Naive thymus-derived CD8-positive, alpha-beta T cell (primary cell): ENCODE data around the gene GATM. TPM values are rescaled to one million over a fixed set of nuclear protein-coding genes. Genes with fewer than 3 reads are reported as not detected.
"Not testable (repeated sequence)": the region's sequence is repeated elsewhere in the genome, so short reads cannot be mapped to it uniquely, and the experiment has no call there.

Experiments
- ATAC-seq, 2 donors: fragments of 150-1000 bp; cut with Tn5 transposase in 1 of 2; sonication (Bioruptor Pico), chemical (Tn5 transposase) in 1 of 2; 1 replicate in 1 of 2; 2 replicates in 1 of 2; pipeline ENCODE4 v1.10.0; 2021; ENCODE audit warnings: mild to moderate bottlenecking in 2 of 2, moderate library complexity in 2 of 2
- POLR2A ChIA-PET: fragments of 350-600 bp; sonication (Branson Sonifier 250); formaldehyde crosslinking; loops from one replicate; lab custom pipeline; 2021; ENCODE audit warnings: antibody characterized with exemption; lab: Charles Lee
- DNase-seq, 10 donors: peaks; one replicate each; pipeline versions ENCODE4 v3.0.0 to v3.0.0-alpha.2; 2020 to 2022
- H3K27ac Mint-ChIP-seq, 10 donors: one replicate each; pipeline ENCODE4 v1.8.0; 2020 to 2022; ENCODE audit warnings: mild to moderate bottlenecking in 10 of 10, mixed read lengths in 10 of 10, moderate library complexity in 4 of 10, inconsistent platforms in 1 of 10
- H3K27me3 Mint-ChIP-seq, 5 donors: one replicate each; pipeline ENCODE4 v1.8.0; 2021 to 2022; ENCODE audit warnings: mixed read lengths in 5 of 5
- H3K36me3 Mint-ChIP-seq, 3 donors: one replicate each; pipeline ENCODE4 v1.8.0; 2020 to 2022; ENCODE audit warnings: mixed read lengths in 3 of 3, mild to moderate bottlenecking in 2 of 3, inconsistent platforms in 1 of 3
- H3K4me1 Mint-ChIP-seq, 4 donors: one replicate each; pipeline ENCODE4 v1.8.0; 2021 to 2022; ENCODE audit warnings: mixed read lengths in 4 of 4
- H3K4me3 Mint-ChIP-seq, 10 donors: one replicate each; pipeline ENCODE4 v1.8.0; 2020 to 2022; ENCODE audit warnings: mild to moderate bottlenecking in 10 of 10, mixed read lengths in 10 of 10, moderate library complexity in 6 of 10, inconsistent platforms in 1 of 10
- H3K9me3 Mint-ChIP-seq, 9 donors: one replicate each; pipeline ENCODE4 v1.8.0; 2020 to 2022; ENCODE audit warnings: mixed read lengths in 9 of 9, mild to moderate bottlenecking in 3 of 9, inconsistent platforms in 1 of 9, moderate library complexity in 1 of 9
- polyA plus RNA-seq, 3 donors: library from polyadenylated mRNA; unstranded; fragments of 300-500 nt; fragmentation: Illumina TruSeq; gene quantifications; one replicate each; pipeline ENCODE4 v1.2.3, GENCODE V29; 2021
- total RNA-seq, 8 experiments: library from RNA in 2 of 8; stranded (reverse) in 2 of 8; gene quantifications; one replicate each; pipeline ENCODE4 v1.2.3 and lab custom pipeline; 2021 to 2026

The GATM gene
- total and polyA plus RNA-seq, 5 experiments from 2014 or later: 0.48 to 5.3 (median 4.0) TPM; not detected in 1

- no peaks in the 10 kb centered on the region for H3K36me3 Mint-ChIP-seq
- no peak overlapping the region for H3K27ac Mint-ChIP-seq
- H3K4me3 Mint-ChIP-seq: no peak overlapping the region
- no peaks in the 10 kb centered on the region for H3K4me1 Mint-ChIP-seq
- ATAC-seq (no peak), DNase-seq (no peak)
- POLR2A ChIA-PET: no interaction called here
- H3K9me3 Mint-ChIP-seq: no peaks in the 10 kb centered on the region
- H3K27me3 Mint-ChIP-seq: peaks cover 0 to 32% (median 10%) of the 10 kb centered on the region in 5 donors
Measured at GRCh38 chr15:45385590-45385989, 7.2 kb upstream of the GATM start.

GRCh38 chr15:45384700-45385099 is 6.4 kb upstream of the GATM start:
- Mint-ChIP-seq H3K4me3 (no peak overlapping the region), H3K4me1 (no peaks in the 10 kb centered on the region), H3K27ac (no peak overlapping the region), H3K36me3 (no peaks in the 10 kb centered on the region), H3K27me3 (peaks cover 0 to 37% (median 11%) of the 10 kb centered on the region in 5 donors), H3K9me3 (no peaks in the 10 kb centered on the region)
- ATAC-seq: no peak
- POLR2A ChIA-PET: no interaction called here
- no peak for DNase-seq

- Mint-ChIP-seq H3K4me1 (peaks cover 5 to 26% (median 22%) of the 10 kb centered on the region in 4 donors), H3K27me3 (peaks cover 25 to 42% (median 32%) of the 10 kb centered on the region in 5 donors)
Measured at GRCh38 chr15:45378913-45379262, 544 bp upstream of the GATM start.

DNA sequence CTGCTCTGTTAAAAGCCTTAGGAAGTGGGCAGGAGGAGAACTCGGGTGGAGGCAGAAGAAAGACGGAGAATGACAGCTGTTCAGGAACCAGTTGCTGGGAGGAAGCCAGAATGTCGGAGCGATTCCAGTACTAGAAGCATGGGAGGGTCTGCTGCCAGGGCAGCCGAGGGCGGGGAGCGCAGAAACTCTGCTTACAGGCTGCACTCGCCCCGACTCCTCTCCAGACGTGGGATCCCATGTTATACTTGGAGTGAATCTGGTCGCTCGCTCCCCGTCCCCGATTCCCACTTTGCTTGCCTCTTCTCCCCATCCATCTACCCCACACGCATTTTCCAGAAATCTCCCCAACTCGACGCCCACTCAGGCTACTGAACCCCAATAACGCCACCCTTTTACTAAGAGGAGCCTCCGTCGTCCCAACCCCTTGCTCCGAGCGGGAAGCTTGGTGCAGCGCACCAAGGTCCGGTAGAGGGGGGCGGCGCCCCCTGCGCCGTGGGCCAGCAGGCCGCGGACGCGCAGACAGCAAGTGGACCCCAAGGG is 665 bp downstream of the GATM start:
- no peak for DNase-seq
- H3K4me1 Mint-ChIP-seq: peaks cover 5 to 26% (median 22%) of the 10 kb centered on the region in 4 donors
- peaks cover 27 to 44% (median 32%) of the 10 kb centered on the region in 5 donors for H3K27me3 Mint-ChIP-seq
- H3K4me3 Mint-ChIP-seq: peak overlapping the region; percentile 81 to 92 (median 86)
- H3K27ac Mint-ChIP-seq: peak overlapping the region in 4 of 10 donors; percentile 13 to 82 (median 62)
- no peaks in the 10 kb centered on the region for H3K36me3 Mint-ChIP-seq
- POLR2A ChIA-PET: no interaction called here
- no peaks in the 10 kb centered on the region for H3K9me3 Mint-ChIP-seq
- no peak for ATAC-seq

More at GRCh38 chr15:45378913-45379262, 544 bp upstream of the GATM start:
- POLR2A ChIA-PET: no interaction called here
- peak overlapping the region; percentile 58 to 92 (median 82) for H3K4me3 Mint-ChIP-seq
- DNase-seq (no peak), ATAC-seq (no peak)
- no peaks in the 10 kb centered on the region for H3K36me3 Mint-ChIP-seq
- H3K27ac Mint-ChIP-seq: peak overlapping the region in 1 of 10 donors; percentile 78
- H3K9me3 Mint-ChIP-seq: no peaks in the 10 kb centered on the region

DNA sequence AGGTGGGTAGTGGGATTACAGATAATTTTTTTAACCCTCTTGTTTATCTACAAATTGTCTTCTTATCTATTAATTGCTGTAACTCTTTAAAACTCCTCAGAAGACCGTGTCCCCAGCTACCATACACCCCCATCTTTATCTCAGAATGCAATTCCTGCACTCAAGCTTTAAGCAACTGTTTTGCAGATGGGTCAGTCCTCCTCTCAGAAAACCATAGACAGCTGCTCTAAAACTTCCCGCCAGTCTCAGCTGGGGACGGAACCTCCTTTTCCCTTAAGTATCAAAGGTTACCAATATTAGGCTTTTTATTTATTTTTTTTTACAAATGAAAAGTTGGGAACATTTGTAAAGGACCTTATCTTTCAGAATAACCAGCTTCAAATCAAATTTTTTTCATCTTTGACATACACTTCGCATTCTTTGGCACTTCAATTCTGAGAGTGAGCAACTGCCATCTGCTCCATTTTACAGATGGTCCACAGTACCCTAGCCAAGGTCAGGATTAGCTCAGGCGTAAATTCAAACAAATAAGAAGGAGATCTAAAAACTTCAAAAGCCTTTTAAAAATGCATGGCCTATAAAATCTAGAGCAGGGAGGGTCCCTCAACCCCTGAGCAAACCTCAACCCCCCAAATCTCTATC is 1.3 kb downstream of the GATM start:
- POLR2A ChIA-PET: no interaction called here
- Mint-ChIP-seq H3K4me1 (peaks cover 5 to 26% (median 22%) of the 10 kb centered on the region in 4 donors), H3K27ac (peak overlapping the region in 1 of 10 donors; percentile 13)

DNA sequence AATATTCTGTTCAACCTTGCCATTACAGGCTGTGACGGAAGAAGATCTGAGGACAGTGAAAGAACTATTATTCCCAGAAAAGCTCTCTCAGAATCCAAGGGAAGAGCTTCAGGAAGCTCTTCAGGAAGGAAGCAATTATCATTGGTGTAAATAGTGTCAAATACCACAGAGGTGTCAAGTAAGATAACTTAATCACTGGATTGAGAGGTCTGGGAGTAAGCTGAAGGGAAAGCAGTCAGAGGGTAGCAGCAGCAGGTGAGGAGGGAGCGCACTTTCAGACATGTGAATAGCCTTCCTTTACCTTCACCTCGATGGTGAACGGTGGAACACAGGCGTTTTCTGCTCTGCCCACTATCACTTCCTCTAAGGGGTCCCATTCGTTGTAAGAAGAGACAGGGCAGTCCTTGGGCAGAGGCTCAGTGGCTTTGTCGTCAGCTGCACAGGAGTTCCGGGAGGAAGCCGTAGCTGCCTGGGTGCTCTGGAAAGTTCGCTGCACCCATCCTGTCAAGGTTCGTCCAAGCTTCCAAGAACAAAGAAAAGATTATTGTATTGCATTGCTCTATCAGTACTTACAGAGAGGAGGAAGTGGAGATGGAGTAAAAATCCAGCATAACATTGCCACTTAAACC is 1.9 kb downstream of the GATM start:
- DNase-seq (no peak), ATAC-seq (no peak)
- POLR2A ChIA-PET: no interaction called here
- peak overlapping the region in 2 of 10 donors; percentile 66 to 73 for H3K27ac Mint-ChIP-seq
- H3K36me3 Mint-ChIP-seq: peaks cover 0 to under 1% (median 0%) of the 10 kb centered on the region in 3 donors
- peaks cover 26 to 48% (median 32%) of the 10 kb centered on the region in 5 donors for H3K27me3 Mint-ChIP-seq
- peak overlapping the region in 9 of 10 donors; percentile 10 to 86 (median 62) for H3K4me3 Mint-ChIP-seq
- H3K4me1 Mint-ChIP-seq: peaks cover 5 to 26% (median 22%) of the 10 kb centered on the region in 4 donors
- no peaks in the 10 kb centered on the region for H3K9me3 Mint-ChIP-seq

More for the DNA sequence above, 1.3 kb downstream of the GATM start:
- H3K9me3 Mint-ChIP-seq: no peaks in the 10 kb centered on the region
- no peak for DNase-seq
- peak overlapping the region; percentile 81 to 92 (median 86) for H3K4me3 Mint-ChIP-seq
- ATAC-seq: no peak
- H3K27me3 Mint-ChIP-seq: peaks cover 27 to 48% (median 32%) of the 10 kb centered on the region in 5 donors
- no peaks in the 10 kb centered on the region for H3K36me3 Mint-ChIP-seq

- no peak for ATAC-seq
- Mint-ChIP-seq H3K27me3 (peaks cover 27 to 44% (median 32%) of the 10 kb centered on the region in 5 donors), H3K4me3 (peak overlapping the region in 2 of 10 donors; percentile 82 to 84), H3K36me3 (peaks cover 0 to 2% (median 0%) of the 10 kb centered on the region in 3 donors), H3K9me3 (no peaks in the 10 kb centered on the region), H3K4me1 (peaks cover 5 to 26% (median 22%) of the 10 kb centered on the region in 4 donors), H3K27ac (no peak overlapping the region)
- POLR2A ChIA-PET: no interaction called here
- no peak for DNase-seq
Measured at GRCh38 chr15:45375836-45376235, 2.5 kb downstream of the GATM start.

DNA sequence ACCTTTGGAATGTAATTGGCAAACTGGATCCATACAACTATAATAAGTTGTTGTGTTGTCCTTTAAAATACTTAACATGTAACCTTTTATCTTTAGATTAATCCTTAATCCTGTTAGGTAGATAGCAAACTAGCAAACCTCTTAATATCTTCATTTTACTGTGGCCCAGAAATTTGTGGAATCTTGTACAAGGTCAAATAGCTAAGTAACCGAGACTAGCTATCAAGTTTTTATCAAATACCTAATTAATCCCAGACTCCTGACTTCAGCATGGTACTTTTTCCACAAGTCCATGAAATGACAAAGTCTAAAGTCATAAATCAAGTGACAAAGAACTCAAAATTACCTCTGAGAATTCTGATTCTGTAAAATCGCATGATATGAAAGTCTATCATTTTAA is 4.4 kb downstream of the GATM start:
- H3K27ac Mint-ChIP-seq: no peak overlapping the region
- POLR2A ChIA-PET: no interaction called here
- no peak overlapping the region for H3K4me3 Mint-ChIP-seq
- ATAC-seq (no peak), DNase-seq (no peak)
- peaks cover 24 to 40% (median 27%) of the 10 kb centered on the region in 5 donors for H3K27me3 Mint-ChIP-seq
- peaks cover 5 to 23% (median 22%) of the 10 kb centered on the region in 4 donors for H3K4me1 Mint-ChIP-seq
- no peaks in the 10 kb centered on the region for H3K9me3 Mint-ChIP-seq
- peaks cover 0 to 4% (median 0%) of the 10 kb centered on the region in 3 donors for H3K36me3 Mint-ChIP-seq

DNA sequence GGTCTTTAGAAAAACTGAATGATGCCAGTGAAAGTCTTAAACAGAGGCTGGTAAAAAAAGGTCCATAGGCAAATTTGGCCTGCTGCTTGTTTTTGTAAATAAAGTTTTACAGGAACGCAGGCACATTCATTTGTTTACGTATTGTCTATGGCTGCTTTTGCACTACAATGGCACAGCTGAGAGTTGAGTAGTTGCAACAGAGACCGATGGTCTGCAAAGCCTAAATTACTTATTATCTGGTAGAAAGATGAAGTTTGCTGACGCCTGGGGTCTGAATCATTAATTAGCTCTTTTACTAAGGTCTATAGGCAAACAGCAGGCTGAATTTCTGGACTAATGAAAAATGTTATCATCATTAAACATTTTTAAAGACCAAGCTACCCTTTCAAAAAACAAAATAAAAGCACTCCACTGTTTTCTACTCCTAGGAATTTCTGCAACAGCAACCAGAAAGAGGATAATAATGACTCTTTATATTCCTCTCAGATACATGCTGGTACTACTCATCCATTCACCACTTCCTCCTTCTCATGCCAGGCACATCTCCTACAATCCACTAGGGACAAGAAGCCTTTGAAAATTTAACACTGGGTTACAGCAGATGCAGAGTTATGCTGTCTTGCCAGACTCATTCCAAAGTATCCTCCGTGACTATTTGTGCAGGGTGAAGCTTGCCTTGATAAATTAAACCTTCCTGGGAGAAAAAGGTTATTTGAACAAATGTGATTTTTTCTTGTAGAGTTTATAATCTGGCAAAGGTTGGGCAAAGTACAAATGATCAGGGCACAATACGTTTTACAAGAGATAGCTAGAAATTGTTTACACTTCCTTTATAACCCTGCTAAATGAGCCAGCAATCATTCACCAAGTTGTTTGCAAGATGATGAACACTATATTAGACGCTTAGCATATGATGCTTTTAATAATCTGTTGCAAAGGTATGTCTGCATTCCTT is 6.0 kb downstream of the GATM start:
- POLR2A ChIA-PET: no interaction called here
- H3K9me3 Mint-ChIP-seq: no peaks in the 10 kb centered on the region
- H3K4me1 Mint-ChIP-seq: peaks cover 2 to 13% (median 12%) of the 10 kb centered on the region in 4 donors
- ATAC-seq (no peak), DNase-seq (no peak)
- H3K4me3 Mint-ChIP-seq: no peak overlapping the region
- H3K27ac Mint-ChIP-seq: peak overlapping the region in 1 of 10 donors; percentile 34
- H3K36me3 Mint-ChIP-seq: peaks cover 0 to 7% (median 0%) of the 10 kb centered on the region in 3 donors
- peaks cover 19 to 33% (median 22%) of the 10 kb centered on the region in 5 donors for H3K27me3 Mint-ChIP-seq

DNA sequence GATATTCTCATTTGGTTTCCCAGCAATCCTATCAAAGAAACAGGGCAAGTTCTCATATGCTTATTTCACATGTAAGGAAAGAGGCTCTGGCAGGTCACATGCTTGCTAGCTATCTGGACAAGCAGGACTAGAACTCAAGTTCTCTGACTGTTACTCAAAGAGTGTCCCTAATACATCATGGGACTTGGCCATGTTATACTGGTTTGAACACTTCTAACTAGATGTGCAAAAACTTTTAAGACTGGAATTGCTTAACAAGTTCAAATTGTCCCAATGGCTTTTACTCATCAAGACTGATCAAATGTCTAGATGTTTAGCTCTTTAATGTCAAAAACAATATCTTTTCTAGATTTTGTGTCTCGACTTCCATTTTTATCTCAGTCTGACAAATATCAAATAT is 6.8 kb downstream of the GATM start:
- peaks cover 12 to 25% (median 16%) of the 10 kb centered on the region in 5 donors for H3K27me3 Mint-ChIP-seq
- H3K27ac Mint-ChIP-seq: no peak overlapping the region
- H3K9me3 Mint-ChIP-seq: no peaks in the 10 kb centered on the region
- H3K4me3 Mint-ChIP-seq: no peak overlapping the region
- POLR2A ChIA-PET: no interaction called here
- no peak for DNase-seq
- H3K4me1 Mint-ChIP-seq: peaks cover under 1 to 6% (median 5%) of the 10 kb centered on the region in 4 donors
- H3K36me3 Mint-ChIP-seq: peaks cover 0 to 7% (median 0%) of the 10 kb centered on the region in 3 donors
- ATAC-seq: no peak

DNA sequence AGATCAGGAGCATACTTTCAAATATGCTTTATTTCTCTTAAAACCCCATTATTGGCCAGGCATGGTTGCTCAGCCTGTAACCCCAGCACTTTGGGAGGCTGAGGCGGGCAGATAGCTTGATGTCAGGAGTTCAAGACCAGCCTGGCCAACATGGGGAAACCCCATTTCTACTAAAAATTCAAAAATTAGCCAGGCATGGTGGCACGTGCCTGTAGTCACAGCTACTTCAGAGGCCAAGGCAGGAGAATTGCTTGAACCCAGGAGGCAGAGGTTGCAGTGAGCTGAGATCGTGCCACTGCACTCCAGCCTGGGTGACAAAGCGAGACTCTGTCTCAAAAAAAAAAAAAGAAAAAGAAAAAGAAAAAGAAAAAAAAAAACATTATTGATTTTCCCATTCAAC is 8.3 kb downstream of the GATM start:
- peaks cover 0 to 15% (median 2%) of the 10 kb centered on the region in 5 donors for H3K27me3 Mint-ChIP-seq
- POLR2A ChIA-PET, H3K36me3 Mint-ChIP-seq, DNase-seq, H3K27ac Mint-ChIP-seq, ATAC-seq, H3K4me1 Mint-ChIP-seq, H3K4me3 Mint-ChIP-seq, H3K9me3 Mint-ChIP-seq: not testable (repeated sequence)

DNA sequence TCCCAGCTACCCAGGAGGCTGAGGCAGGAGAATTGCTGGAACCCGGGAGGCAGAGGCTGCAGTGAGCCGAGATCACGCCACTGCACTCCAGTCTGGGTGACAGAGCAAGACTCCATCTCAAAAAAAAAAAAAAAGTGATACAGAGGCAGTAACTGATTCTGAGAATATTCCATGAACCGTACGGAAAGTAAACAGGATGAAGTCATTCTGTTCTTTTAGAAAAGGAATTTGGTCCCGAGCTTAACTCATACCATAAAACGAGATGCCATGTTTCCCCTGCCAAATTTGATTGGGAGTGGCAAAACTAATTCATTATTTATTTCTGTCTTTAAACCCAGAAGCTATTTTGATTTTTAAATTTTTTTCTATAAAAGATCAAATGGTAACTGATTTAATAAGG is 11.1 kb downstream of the GATM start:
- peaks cover 0 to 13% (median 0%) of the 10 kb centered on the region in 3 donors for H3K36me3 Mint-ChIP-seq
- H3K4me3 Mint-ChIP-seq: not testable (repeated sequence)

More for the DNA sequence above, 11.1 kb downstream of the GATM start:
- H3K27ac Mint-ChIP-seq, H3K9me3 Mint-ChIP-seq, POLR2A ChIA-PET, ATAC-seq, DNase-seq, H3K27me3 Mint-ChIP-seq, H3K4me1 Mint-ChIP-seq: not testable (repeated sequence)
